ENCODE data around the gene PLEKHG3.

Gene PLEKHG3

GRCh38 chr14:64723691-64724577, 19.7 kb downstream of the PLEKHG3 start:
- peaks cover 32% of the 10 kb centered on the region for H3K4me1 Mint-ChIP-seq (ENCODE audit: low read depth)
- H3K9me3 Mint-ChIP-seq = no peaks in the 10 kb centered on the region
- H3K4me3 Mint-ChIP-seq = no peak overlapping the region
- no peaks in the 10 kb centered on the region for H3K36me3 Mint-ChIP-seq (ENCODE audit: low read depth)
- peak overlapping the region; percentile 21 for H3K27ac Mint-ChIP-seq
- H3K27me3 Mint-ChIP-seq = no peaks in the 10 kb centered on the region

GRCh38 chr14:64724578-64724930, 20.3 kb downstream of the PLEKHG3 start:
- Mint-ChIP-seq H3K9me3 (no peaks in the 10 kb centered on the region), H3K27me3 (no peaks in the 10 kb centered on the region), H3K27ac (no peak overlapping the region), H3K36me3 (ENCODE audit: low read depth) (no peaks in the 10 kb centered on the region), H3K4me1 (ENCODE audit: low read depth) (peaks cover 32% of the 10 kb centered on the region), H3K4me3 (no peak overlapping the region)

GRCh38 chr14:64725261-64725815, 21.1 kb downstream of the PLEKHG3 start:
- no peaks in the 10 kb centered on the region for H3K9me3 Mint-ChIP-seq
- H3K4me3 Mint-ChIP-seq = no peak overlapping the region
- H3K36me3 Mint-ChIP-seq (ENCODE audit: low read depth) = no peaks in the 10 kb centered on the region
- H3K4me1 Mint-ChIP-seq (ENCODE audit: low read depth) = peaks cover 30% of the 10 kb centered on the region
- H3K27me3 Mint-ChIP-seq = no peaks in the 10 kb centered on the region
- H3K27ac Mint-ChIP-seq = no peak overlapping the region

- H3K4me3 Mint-ChIP-seq = no peak overlapping the region
- H3K36me3 Mint-ChIP-seq (ENCODE audit: low read depth) = no peaks in the 10 kb centered on the region
- no peak overlapping the region for H3K27ac Mint-ChIP-seq
- peaks cover 29% of the 10 kb centered on the region for H3K4me1 Mint-ChIP-seq (ENCODE audit: low read depth)
- no peaks in the 10 kb centered on the region for H3K27me3 Mint-ChIP-seq
- no peaks in the 10 kb centered on the region for H3K9me3 Mint-ChIP-seq
Observed at GRCh38 chr14:64725879-64726584, 21.8 kb downstream of the PLEKHG3 start.

GRCh38 chr14:64726585-64726890, 22.3 kb downstream of the PLEKHG3 start:
- Mint-ChIP-seq H3K36me3 (ENCODE audit: low read depth) (no peaks in the 10 kb centered on the region), H3K4me1 (ENCODE audit: low read depth) (peaks cover 29% of the 10 kb centered on the region)

GRCh38 chr14:64727551-64728071, 23.4 kb downstream of the PLEKHG3 start:
- Mint-ChIP-seq H3K27ac (no peak overlapping the region), H3K9me3 (no peaks in the 10 kb centered on the region), H3K27me3 (no peaks in the 10 kb centered on the region), H3K4me3 (no peak overlapping the region), H3K36me3 (ENCODE audit: low read depth) (no peaks in the 10 kb centered on the region), H3K4me1 (ENCODE audit: low read depth) (peaks cover 23% of the 10 kb centered on the region)

More at GRCh38 chr14:64726585-64726890, 22.3 kb downstream of the PLEKHG3 start:
- no peaks in the 10 kb centered on the region for H3K27me3 Mint-ChIP-seq
- H3K4me3 Mint-ChIP-seq = no peak overlapping the region
- no peaks in the 10 kb centered on the region for H3K9me3 Mint-ChIP-seq
- no peak overlapping the region for H3K27ac Mint-ChIP-seq

GRCh38 chr14:64728106-64728505, 23.9 kb downstream of the PLEKHG3 start:
- Mint-ChIP-seq H3K9me3 (no peaks in the 10 kb centered on the region), H3K27ac (no peak overlapping the region), H3K4me3 (no peak overlapping the region), H3K4me1 (ENCODE audit: low read depth) (peaks cover 23% of the 10 kb centered on the region), H3K27me3 (no peaks in the 10 kb centered on the region), H3K36me3 (ENCODE audit: low read depth) (no peaks in the 10 kb centered on the region)

GRCh38 chr14:64728856-64729255, 24.6 kb downstream of the PLEKHG3 start:
- no peaks in the 10 kb centered on the region for H3K36me3 Mint-ChIP-seq (ENCODE audit: low read depth)
- H3K27me3 Mint-ChIP-seq = no peaks in the 10 kb centered on the region
- H3K9me3 Mint-ChIP-seq = no peaks in the 10 kb centered on the region
- H3K4me1 Mint-ChIP-seq (ENCODE audit: low read depth) = peaks cover 18% of the 10 kb centered on the region
- H3K27ac Mint-ChIP-seq = no peak overlapping the region
- H3K4me3 Mint-ChIP-seq = no peak overlapping the region

GRCh38 chr14:64729386-64730060, 25.3 kb downstream of the PLEKHG3 start:
- no peak overlapping the region for H3K27ac Mint-ChIP-seq
- peaks cover 16% of the 10 kb centered on the region for H3K4me1 Mint-ChIP-seq (ENCODE audit: low read depth)
- no peak overlapping the region for H3K4me3 Mint-ChIP-seq
- no peaks in the 10 kb centered on the region for H3K27me3 Mint-ChIP-seq
- H3K9me3 Mint-ChIP-seq = no peaks in the 10 kb centered on the region
- no peaks in the 10 kb centered on the region for H3K36me3 Mint-ChIP-seq (ENCODE audit: low read depth)

GRCh38 chr14:64730061-64730440, 25.8 kb downstream of the PLEKHG3 start:
- Mint-ChIP-seq H3K36me3 (ENCODE audit: low read depth) (no peaks in the 10 kb centered on the region), H3K4me1 (ENCODE audit: low read depth) (peaks cover 18% of the 10 kb centered on the region), H3K27me3 (no peaks in the 10 kb centered on the region), H3K4me3 (no peak overlapping the region), H3K9me3 (no peaks in the 10 kb centered on the region), H3K27ac (no peak overlapping the region)

GRCh38 chr14:64730681-64731080, 26.5 kb downstream of the PLEKHG3 start:
- Mint-ChIP-seq H3K27ac (no peak overlapping the region), H3K9me3 (no peaks in the 10 kb centered on the region), H3K36me3 (ENCODE audit: low read depth) (no peaks in the 10 kb centered on the region), H3K27me3 (no peaks in the 10 kb centered on the region), H3K4me3 (no peak overlapping the region), H3K4me1 (ENCODE audit: low read depth) (peaks cover 23% of the 10 kb centered on the region)

- no peaks in the 10 kb centered on the region for H3K36me3 Mint-ChIP-seq (ENCODE audit: low read depth)
- no peaks in the 10 kb centered on the region for H3K27me3 Mint-ChIP-seq
- H3K4me3 Mint-ChIP-seq = no peak overlapping the region
- H3K4me1 Mint-ChIP-seq (ENCODE audit: low read depth) = peaks cover 23% of the 10 kb centered on the region
- no peak overlapping the region for H3K27ac Mint-ChIP-seq
- no peaks in the 10 kb centered on the region for H3K9me3 Mint-ChIP-seq
Observed at GRCh38 chr14:64731141-64731581, 26.9 kb downstream of the PLEKHG3 start.

- no peaks in the 10 kb centered on the region for H3K9me3 Mint-ChIP-seq
- H3K27ac Mint-ChIP-seq = no peak overlapping the region
- no peak overlapping the region for H3K4me3 Mint-ChIP-seq
- H3K4me1 Mint-ChIP-seq (ENCODE audit: low read depth) = peaks cover 23% of the 10 kb centered on the region
- H3K36me3 Mint-ChIP-seq (ENCODE audit: low read depth) = no peaks in the 10 kb centered on the region
- H3K27me3 Mint-ChIP-seq = no peaks in the 10 kb centered on the region
Observed at GRCh38 chr14:64732066-64732465, 27.8 kb downstream of the PLEKHG3 start.

- H3K27ac Mint-ChIP-seq = no peak overlapping the region
- no peaks in the 10 kb centered on the region for H3K36me3 Mint-ChIP-seq (ENCODE audit: low read depth)
- H3K4me3 Mint-ChIP-seq = no peak overlapping the region
- peaks cover 23% of the 10 kb centered on the region for H3K4me1 Mint-ChIP-seq (ENCODE audit: low read depth)
- no peaks in the 10 kb centered on the region for H3K27me3 Mint-ChIP-seq
- H3K9me3 Mint-ChIP-seq = no peaks in the 10 kb centered on the region
Observed at GRCh38 chr14:64732536-64733120, 28.4 kb downstream of the PLEKHG3 start.

Data from stimulated activated naive CD8-positive, alpha-beta T cell treated with anti-CD3 and anti-CD28 coated beads, Interleukin-15, Interleukin-2, amounts not matched to agents 100 ng/mL and 50 ng/mL, for 24 hours (primary cell).